ENCODE measurements around the gene EEF1B2. TPM values are rescaled to one million over a fixed set of nuclear protein-coding genes. Genes with fewer than 3 reads are reported as not detected.
"Not testable (repeated sequence)": the region's sequence is repeated elsewhere in the genome, so short reads cannot be mapped to it uniquely, and the experiment has no call there.

EEF1B2 gene
- total RNA-seq, 1 experiment from 2014 or later: 567 TPM

DNA sequence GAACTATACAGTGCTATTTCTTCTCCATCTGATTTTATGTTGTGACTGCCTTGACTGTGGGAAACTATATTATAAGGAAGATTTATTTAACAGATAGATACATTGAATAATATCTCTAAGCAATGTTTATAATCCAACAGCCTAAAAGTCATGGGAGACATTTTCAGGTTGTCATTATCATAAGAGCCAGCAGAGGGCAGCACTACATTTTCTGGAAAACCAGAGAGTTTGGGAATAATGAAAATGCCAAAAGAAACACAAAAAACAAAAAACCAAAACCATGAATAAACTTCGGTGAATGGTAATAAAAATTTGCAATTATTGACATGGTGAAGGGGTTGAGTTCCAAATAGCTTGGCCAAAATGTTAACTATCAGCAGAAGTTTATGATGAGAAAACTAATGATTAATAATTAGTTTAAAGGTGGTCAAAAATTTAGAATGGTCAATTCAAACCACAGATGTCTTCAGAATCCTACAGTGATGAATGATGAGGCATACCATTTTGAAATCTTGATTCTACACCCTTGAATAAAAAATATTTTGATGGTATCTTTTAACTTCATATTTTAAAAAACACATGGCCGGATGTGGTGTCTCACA, 4.7 kb downstream of the EEF1B2 start:
- peak; percentile 63 for DNase-seq (ENCODE audit: low spot score)

DNA sequence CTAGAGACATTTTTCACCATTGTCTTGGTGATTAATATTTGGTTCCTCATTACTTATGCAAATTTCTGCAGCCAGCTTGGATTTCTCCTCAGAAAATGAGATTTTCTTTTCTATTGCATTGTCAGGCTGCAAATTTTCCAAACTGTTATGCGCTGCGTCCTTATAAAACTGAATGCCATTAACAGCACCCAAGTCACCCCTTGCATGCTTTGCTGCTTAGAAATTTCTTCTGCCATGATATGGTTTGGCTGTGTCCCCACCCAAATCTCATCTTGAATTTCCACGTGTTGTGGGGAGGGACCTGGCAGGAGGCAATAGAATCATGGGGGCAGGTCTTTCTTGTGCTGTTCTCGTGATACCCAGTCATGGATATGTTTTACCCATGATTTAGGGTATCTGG, 8.5 kb downstream of the EEF1B2 start:
- DNase-seq (ENCODE audit: low spot score): not testable (repeated sequence)

- not testable (repeated sequence) for DNase-seq (ENCODE audit: low spot score)
Observed at GRCh38 chr2:206171624-206172397, 12.1 kb downstream of the EEF1B2 start.

DNA sequence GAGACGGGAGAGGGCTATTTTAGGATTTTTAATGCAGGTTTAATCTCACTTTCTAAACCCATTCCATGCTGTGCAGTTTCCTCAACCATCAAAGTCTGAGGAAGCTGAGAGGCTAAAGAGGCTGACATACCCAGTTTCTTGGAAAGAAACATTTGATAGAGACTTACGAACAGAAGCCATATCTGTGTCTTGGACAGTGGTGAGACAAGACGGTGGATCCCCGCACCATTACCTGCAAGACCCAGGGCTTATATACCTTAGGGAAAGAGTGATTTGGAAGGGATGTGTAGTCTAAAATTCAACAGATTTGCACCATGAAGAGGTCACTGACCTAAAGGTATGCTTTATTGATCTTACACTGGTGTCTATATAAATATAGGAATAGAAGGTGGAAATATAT, 13.5 kb downstream of the EEF1B2 start:
- DNase-seq (ENCODE audit: low spot score): no peak

GRCh38 chr2:206176121-206176520, 16.4 kb downstream of the EEF1B2 start:
- no peak for DNase-seq (ENCODE audit: low spot score)

DNA sequence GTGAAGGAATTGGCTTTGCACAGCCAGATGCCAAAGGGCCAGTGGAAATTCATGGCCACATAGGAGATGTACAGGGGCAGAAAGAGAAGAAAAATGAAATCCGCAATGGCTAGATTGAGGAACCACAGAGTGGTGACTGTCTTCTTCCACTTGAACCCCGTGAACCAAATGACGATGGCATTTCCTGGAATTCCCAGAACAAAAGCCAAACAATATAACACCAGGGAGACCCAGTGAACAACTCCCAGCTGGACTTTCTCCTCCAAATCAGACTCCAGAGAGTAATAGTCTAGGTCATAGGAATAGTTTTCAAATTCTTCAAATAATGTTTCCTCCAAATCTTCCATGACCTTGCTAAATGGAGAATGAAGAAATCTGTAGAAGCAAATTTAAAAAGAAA, 17.2 kb downstream of the EEF1B2 start:
- no peak for DNase-seq (ENCODE audit: low spot score)

GRCh38 chr2:206181526-206181925, 21.8 kb downstream of the EEF1B2 start:
- not testable (repeated sequence) for DNase-seq (ENCODE audit: low spot score)

- DNase-seq (ENCODE audit: low spot score): no peak
Observed at GRCh38 chr2:206189691-206190090, 30.0 kb downstream of the EEF1B2 start.

GRCh38 chr2:206190111-206190510, 30.4 kb downstream of the EEF1B2 start:
- DNase-seq (ENCODE audit: low spot score): no peak

DNA sequence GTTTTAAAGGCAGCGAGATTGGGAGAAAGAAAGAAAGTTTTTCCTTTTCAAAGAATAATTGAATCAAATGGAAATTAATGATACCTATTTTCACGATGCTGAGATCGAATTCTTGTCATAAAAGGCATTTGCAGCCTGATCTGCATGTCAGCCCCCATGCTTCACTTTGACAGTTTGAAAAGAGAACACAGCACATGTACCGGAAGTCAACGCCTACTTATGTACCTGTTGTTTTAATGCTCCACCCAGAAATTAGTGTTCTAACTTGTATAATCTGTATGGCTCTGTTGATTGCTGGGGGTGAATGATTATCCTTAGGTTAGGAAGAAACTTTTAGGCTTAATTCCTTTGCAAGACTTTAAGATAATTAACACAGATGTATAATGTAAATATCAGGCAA, 31.0 kb downstream of the EEF1B2 start:
- no peak for DNase-seq (ENCODE audit: low spot score)

DNA sequence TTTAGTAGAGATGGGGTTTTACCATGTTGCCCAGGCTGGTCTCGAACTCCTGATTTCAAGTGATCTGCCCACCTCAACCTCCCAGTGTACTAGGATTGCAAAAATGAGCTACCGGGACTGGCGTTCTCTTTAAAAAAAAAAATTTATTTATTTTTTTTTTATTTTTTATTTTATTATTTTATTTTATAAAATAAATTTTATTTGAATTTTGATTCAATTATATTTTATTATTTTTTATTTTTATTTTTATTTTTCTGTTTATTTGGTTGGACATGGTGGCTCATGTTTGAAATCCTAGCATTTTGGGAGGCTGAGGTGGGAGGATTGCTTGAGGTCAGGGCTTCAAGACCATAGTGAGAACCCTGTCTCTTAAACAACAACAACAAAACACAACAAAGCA, 32.5 kb downstream of the EEF1B2 start:
- DNase-seq (ENCODE audit: low spot score): no peak

DNA sequence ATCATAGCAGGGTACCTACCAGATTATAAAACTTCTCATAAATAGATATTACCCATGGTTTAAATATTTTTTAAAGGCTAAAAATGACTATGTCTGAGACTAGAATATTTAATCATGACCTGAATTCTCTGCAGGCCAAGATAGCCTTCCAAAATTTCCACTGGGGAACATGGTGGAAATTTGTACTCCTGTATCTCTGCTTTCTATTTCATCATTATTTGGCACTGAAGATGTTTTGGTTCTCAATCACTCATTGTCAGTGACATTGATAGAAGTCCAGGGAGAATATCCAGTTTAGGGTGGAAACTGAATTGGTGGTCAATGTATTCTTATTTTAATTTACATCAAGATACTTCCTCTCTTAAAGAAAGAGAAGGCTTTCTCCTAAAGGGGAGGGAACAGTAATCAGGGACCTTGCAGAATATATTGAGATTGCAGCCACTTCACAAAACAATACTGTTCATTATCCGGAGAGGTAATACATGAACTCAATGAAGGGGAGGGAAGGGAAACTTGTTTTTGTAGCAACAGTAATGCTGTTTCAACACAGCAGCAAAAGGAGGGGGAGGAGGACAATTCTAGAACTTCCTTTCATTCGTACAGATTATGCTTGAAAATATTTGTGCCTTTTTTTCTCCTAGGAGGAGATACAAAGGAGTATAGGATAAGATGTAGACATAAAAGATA, 34.1 kb downstream of the EEF1B2 start:
- no peak for DNase-seq (ENCODE audit: low spot score)

- DNase-seq (ENCODE audit: low spot score): no peak
Observed at GRCh38 chr2:206198677-206199076, 39.0 kb downstream of the EEF1B2 start.

- DNase-seq (ENCODE audit: low spot score): peak; percentile 10
Observed at GRCh38 chr2:206201075-206201848, 41.6 kb downstream of the EEF1B2 start.

- no peak for DNase-seq (ENCODE audit: low spot score)
Observed at GRCh38 chr2:206202446-206202845, 42.8 kb downstream of the EEF1B2 start.

GRCh38 chr2:206203331-206203730, 43.6 kb downstream of the EEF1B2 start:
- DNase-seq (ENCODE audit: low spot score): no peak

GRCh38 chr2:206204710-206205109, 45.0 kb downstream of the EEF1B2 start:
- no peak for DNase-seq (ENCODE audit: low spot score)

DNA sequence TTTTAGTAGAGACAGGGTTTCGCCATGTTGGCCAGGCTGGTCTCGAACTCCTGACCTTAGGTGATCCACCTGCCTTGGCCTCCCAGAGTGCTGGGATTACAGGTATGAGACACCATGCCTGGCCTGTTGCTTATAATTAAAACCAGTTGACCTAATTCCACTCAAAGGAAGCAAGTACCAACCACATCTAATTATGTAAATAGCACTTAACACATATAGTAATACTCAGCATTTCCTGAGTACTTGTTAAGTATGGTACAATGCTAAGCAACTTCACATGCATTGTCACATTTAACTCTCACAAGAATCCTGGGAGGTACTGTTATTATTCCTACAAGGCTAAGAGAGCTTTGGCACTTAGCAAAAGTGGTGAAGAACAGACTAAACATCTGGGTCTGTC, 47.6 kb downstream of the EEF1B2 start:
- DNase-seq (ENCODE audit: low spot score): not testable (repeated sequence)

DNA sequence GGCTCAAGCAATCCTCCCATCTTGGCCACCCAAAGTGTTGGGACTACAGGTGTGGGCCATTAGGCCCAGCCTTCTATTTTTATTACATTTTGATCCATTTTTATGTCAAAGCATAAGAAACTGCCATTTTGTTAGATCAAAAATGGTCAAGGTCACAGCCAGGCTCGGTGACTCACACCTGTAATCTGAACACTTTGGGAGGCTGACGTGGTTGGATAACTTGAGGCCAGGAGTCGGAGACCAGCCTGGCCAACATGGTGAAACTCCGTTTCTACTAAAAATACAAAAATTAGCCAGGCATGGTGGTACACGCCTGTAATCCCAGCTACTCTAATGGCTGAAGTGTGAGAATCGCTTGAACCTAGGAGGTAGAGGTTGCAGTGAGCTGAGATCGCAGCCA, 49.2 kb downstream of the EEF1B2 start:
- DNase-seq (ENCODE audit: low spot score): no peak

DNA sequence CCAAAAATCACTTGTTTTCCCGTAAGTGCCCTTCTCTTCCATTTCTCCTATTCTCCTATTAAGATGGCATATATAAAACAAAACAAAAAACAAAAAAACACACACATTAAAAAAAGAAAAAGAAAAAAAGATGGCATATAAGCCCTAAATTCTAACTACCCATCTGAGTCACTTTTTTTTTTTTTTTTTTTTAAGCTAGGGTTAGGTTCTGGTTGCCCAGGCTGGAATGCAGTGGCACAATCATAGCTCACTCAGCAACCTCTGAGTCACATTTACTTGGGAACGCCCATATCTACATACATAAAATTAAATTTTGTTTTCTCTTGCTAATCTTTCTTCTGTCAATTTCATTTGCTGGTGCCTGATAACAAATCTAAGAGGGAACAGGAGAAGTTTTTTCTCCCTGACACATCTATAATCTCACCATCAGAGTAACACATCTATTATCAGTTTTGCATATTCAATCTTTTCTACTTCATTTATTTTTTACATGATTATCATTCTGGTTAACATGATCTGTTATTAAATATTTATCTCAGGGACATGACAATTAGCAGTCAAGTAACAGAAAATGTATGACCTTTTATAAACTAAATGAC, 52.1 kb downstream of the EEF1B2 start:
- DNase-seq (ENCODE audit: low spot score): no peak

All from HT-29 (cell line).